OCI-LY3 (cell line): ENCODE results near the gene CTAGE9.

Source experiments
- EZH2phosphoT487 ChIP-seq: fragments of 200-600 bp; shearing (Covaris generic); IDR thresholded peaks from 2 replicates; pipeline ENCODE4 v1.6.1; 2018; ENCODE audit warnings: antibody characterized with exemption, mixed run types, low read depth
- TF ChIP-seq, protein P1 (sequence below): fragments of 200-600, 300-600 bp; sonication (generic); IDR thresholded peaks from 2 replicates; pipeline ENCODE4 v1.5.1; 2014; ENCODE audit warnings: antibody characterized with exemption, low read length, low read depth

DNA sequence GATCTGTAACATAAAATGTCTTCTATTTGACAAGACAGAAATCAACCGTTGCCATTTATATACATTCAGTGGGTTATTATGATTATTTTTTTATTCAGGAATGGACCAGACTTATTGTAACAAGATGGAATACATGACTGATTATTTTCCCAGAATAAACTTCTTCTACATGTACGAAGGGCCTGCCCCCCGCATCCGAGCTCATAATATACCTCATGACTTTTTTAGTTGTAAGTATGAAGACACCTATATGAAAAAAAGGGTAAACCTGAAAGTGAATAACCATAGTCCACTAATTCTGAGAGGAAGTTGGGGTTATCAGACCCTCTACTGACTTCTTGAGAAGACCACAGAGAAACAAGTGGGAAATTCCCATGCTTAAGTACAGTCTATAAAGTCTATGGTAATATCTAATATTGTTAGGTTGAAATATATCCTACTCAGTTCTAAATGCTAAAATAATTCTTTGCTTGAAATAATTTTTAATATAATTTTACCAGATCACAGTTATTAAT is 25.5 kb downstream of the CTAGE9 start:
- TF ChIP-seq, protein P1, sequence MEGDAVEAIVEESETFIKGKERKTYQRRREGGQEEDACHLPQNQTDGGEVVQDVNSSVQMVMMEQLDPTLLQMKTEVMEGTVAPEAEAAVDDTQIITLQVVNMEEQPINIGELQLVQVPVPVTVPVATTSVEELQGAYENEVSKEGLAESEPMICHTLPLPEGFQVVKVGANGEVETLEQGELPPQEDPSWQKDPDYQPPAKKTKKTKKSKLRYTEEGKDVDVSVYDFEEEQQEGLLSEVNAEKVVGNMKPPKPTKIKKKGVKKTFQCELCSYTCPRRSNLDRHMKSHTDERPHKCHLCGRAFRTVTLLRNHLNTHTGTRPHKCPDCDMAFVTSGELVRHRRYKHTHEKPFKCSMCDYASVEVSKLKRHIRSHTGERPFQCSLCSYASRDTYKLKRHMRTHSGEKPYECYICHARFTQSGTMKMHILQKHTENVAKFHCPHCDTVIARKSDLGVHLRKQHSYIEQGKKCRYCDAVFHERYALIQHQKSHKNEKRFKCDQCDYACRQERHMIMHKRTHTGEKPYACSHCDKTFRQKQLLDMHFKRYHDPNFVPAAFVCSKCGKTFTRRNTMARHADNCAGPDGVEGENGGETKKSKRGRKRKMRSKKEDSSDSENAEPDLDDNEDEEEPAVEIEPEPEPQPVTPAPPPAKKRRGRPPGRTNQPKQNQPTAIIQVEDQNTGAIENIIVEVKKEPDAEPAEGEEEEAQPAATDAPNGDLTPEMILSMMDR: no peak
- peak; percentile 56; the same call in 1 of the 2 replicates for TF ChIP-seq EZH2phosphoT487
